ENCODE measurements around the gene SLF1.
"Not testable (repeated sequence)": the region's sequence is repeated elsewhere in the genome, so short reads cannot be mapped to it uniquely, and the experiment has no call there.

Gene SLF1

GRCh38 chr5:94618493-94619328, at the start of gene SLF1, which contains the start of gene KIAA0825:
Gene SLF1 (plus strand): TSS chr5:94618669. CDS start chr5:94628811, 10,142 bp downstream.
Gene KIAA0825 (minus strand): TSS chr5:94618604. CDS start chr5:94537126, 81,478 bp downstream.
- DNase-seq (ENCODE audit: low read depth in 2 of 2, low spot score in 1 of 2) = peak; percentile 69 to 71

- DNase-seq (ENCODE audit: low read depth in 2 of 2, low spot score in 1 of 2) = no peak
These were observed 47.1 kb upstream of the SLF1 start for GRCh38 chr5:94571415-94571814.

- DNase-seq (ENCODE audit: low read depth in 2 of 2, low spot score in 1 of 2) = not testable (repeated sequence)
These were observed 45.1 kb upstream of the SLF1 start for GRCh38 chr5:94573349-94573748.

- DNase-seq (ENCODE audit: low read depth in 2 of 2, low spot score in 1 of 2) = no peak
These were observed 43.3 kb upstream of the SLF1 start for GRCh38 chr5:94575196-94575595.

GRCh38 chr5:94577466-94578245, 40.8 kb upstream of the SLF1 start:
- no peak for DNase-seq (ENCODE audit: low read depth in 2 of 2, low spot score in 1 of 2)

GRCh38 chr5:94595281-94595840, 23.1 kb upstream of the SLF1 start:
- no peak for DNase-seq (ENCODE audit: low read depth in 2 of 2, low spot score in 1 of 2)

- no peak for DNase-seq (ENCODE audit: low read depth in 2 of 2, low spot score in 1 of 2)
These were observed 4.9 kb upstream of the SLF1 start for GRCh38 chr5:94613583-94613982.

- DNase-seq (ENCODE audit: low read depth in 2 of 2, low spot score in 1 of 2) = no peak
These were observed 4.2 kb upstream of the SLF1 start for GRCh38 chr5:94614156-94614805.

GRCh38 chr5:94615862-94616261, 2.6 kb upstream of the SLF1 start:
- DNase-seq (ENCODE audit: low read depth in 2 of 2, low spot score in 1 of 2) = no peak

- DNase-seq (ENCODE audit: low read depth in 2 of 2, low spot score in 1 of 2) = peak in 1 of 2 donors; percentile 3
These were observed 408 bp upstream of the SLF1 start for GRCh38 chr5:94618029-94618492.

- DNase-seq (ENCODE audit: low read depth in 2 of 2, low spot score in 1 of 2) = no peak
These were observed 1.8 kb downstream of the SLF1 start for GRCh38 chr5:94620256-94620655.

GRCh38 chr5:94621763-94622162, 3.3 kb downstream of the SLF1 start:
- DNase-seq (ENCODE audit: low read depth in 2 of 2, low spot score in 1 of 2) = no peak

GRCh38 chr5:94623011-94623410, 4.5 kb downstream of the SLF1 start:
- no peak for DNase-seq (ENCODE audit: low read depth in 2 of 2, low spot score in 1 of 2)

- no peak for DNase-seq (ENCODE audit: low read depth in 2 of 2, low spot score in 1 of 2)
These were observed 5.4 kb downstream of the SLF1 start for GRCh38 chr5:94623877-94624276.

GRCh38 chr5:94627191-94627590, 8.7 kb downstream of the SLF1 start:
- DNase-seq (ENCODE audit: low read depth in 2 of 2, low spot score in 1 of 2) = no peak

GRCh38 chr5:94632024-94632423, 13.6 kb downstream of the SLF1 start:
- DNase-seq (ENCODE audit: low read depth in 2 of 2, low spot score in 1 of 2) = no peak

GRCh38 chr5:94640176-94640575, 21.7 kb downstream of the SLF1 start:
- no peak for DNase-seq (ENCODE audit: low read depth in 2 of 2, low spot score in 1 of 2)

- no peak for DNase-seq (ENCODE audit: low read depth in 2 of 2, low spot score in 1 of 2)
These were observed 26.6 kb downstream of the SLF1 start for GRCh38 chr5:94645053-94645452.

- no peak for DNase-seq (ENCODE audit: low read depth in 2 of 2, low spot score in 1 of 2)
These were observed 28.3 kb downstream of the SLF1 start for GRCh38 chr5:94646758-94647157.

- DNase-seq (ENCODE audit: low read depth in 2 of 2, low spot score in 1 of 2) = no peak
These were observed 31.4 kb downstream of the SLF1 start for GRCh38 chr5:94649874-94650273.

- DNase-seq (ENCODE audit: low read depth in 2 of 2, low spot score in 1 of 2) = no peak
These were observed 39.8 kb downstream of the SLF1 start for GRCh38 chr5:94658272-94658671.

Data from stimulated activated CD8-positive, alpha-beta memory T cell treated with anti-CD3 and anti-CD28 coated beads, Interleukin-4, amount 100 ng/mL, for 1 hour (primary cell).